AG04449 (cell line): ENCODE data around the gene ITPK1.

Source experiments
- CTCF ChIA-PET: fragments of 350-600 bp; formaldehyde crosslinking; extraction: SDS; loops from one replicate; lab custom pipeline; 2021; ENCODE audit warnings: antibody characterized with exemption; lab: Yijun Ruan, JAX
- POLR2A ChIA-PET: fragments of 400-600, 350-600 bp; formaldehyde crosslinking; extraction: SDS; loops from one replicate; lab custom pipeline; 2020; ENCODE audit warnings: antibody characterized with exemption, inconsistent platforms; lab: Yijun Ruan, JAX
- DNase-seq: peaks from one replicate; pipeline ENCODE4 v3.0.0-alpha.2; 2010; ENCODE audit warnings: low read depth, low spot score
- H3K4me3 ChIP-seq: 2 replicates; pipeline ENCODE4 v1.5.1; 2011; ENCODE audit warnings: low read depth, mild to moderate bottlenecking, control low read depth, low read length
- CTCF ChIP-seq: IDR thresholded peaks from one replicate; pipeline ENCODE4 v1.5.1; 2011; ENCODE audit warnings: mild to moderate bottlenecking, moderate library complexity, low read length, control low read depth, inconsistent platforms; ENCODE audit not compliant: insufficient read depth; ENCODE audit errors: missing control alignments

ITPK1 gene

GRCh38 chr14:92958373-92959188, 157.1 kb downstream of the ITPK1 start:
- POLR2A ChIA-PET: no interaction called here
- no peak for DNase-seq
- TF ChIP-seq CTCF: no peak
- no peak overlapping the region for H3K4me3 ChIP-seq
- CTCF ChIA-PET: interaction anchor here (2.3 to 7.1 kb wide), 2 partner anchors 155 to 174 kb away, joined by 15 to 39 read pairs; no protein-coding TSS in a partner anchor

GRCh38 chr14:92956961-92957360, 158.8 kb downstream of the ITPK1 start:
- ChIA-PET CTCF (interaction anchor here (2.3 to 7.1 kb wide), 2 partner anchors 157 to 176 kb away, joined by 15 to 39 read pairs; no protein-coding TSS in a partner anchor), POLR2A (no interaction called here)
- H3K4me3 ChIP-seq: no peak overlapping the region
- no peak for DNase-seq
- TF ChIP-seq CTCF: no peak

GRCh38 chr14:92955381-92955780, 160.3 kb downstream of the ITPK1 start:
- no peak overlapping the region for H3K4me3 ChIP-seq
- CTCF ChIA-PET: interaction anchor here (0.6 to 10.4 kb wide), 10 partner anchors 8 to 222 kb away, joined by 3 to 135 read pairs (median 5); partner anchors contain the start of gene ITPK1
- no peak for TF ChIP-seq CTCF

GRCh38 chr14:92954933-92955332, 160.8 kb downstream of the ITPK1 start:
- no peak overlapping the region for H3K4me3 ChIP-seq
- POLR2A ChIA-PET: no interaction called here
- CTCF ChIA-PET: interaction anchor here (0.8 to 10.4 kb wide), 11 partner anchors 8 to 212 kb away, joined by 3 to 135 read pairs (median 5); partner anchors contain the start of gene ITPK1
- no peak for DNase-seq
- TF ChIP-seq CTCF: no peak

More at GRCh38 chr14:92955381-92955780, 160.3 kb downstream of the ITPK1 start:
- POLR2A ChIA-PET: no interaction called here
- no peak for DNase-seq

- POLR2A ChIA-PET: no interaction called here
- no peak overlapping the region for H3K4me3 ChIP-seq
- CTCF ChIA-PET: interaction anchor here (1.0 to 10.4 kb wide), 8 partner anchors 9 to 224 kb away, joined by 3 to 135 read pairs (median 34); partner anchors contain the start of gene ITPK1
- DNase-seq: no peak
- TF ChIP-seq CTCF: no peak
Observed at GRCh38 chr14:92953526-92953925, 162.2 kb downstream of the ITPK1 start.
